ENCODE results near the gene CAMKV. TPM values are rescaled to one million over a fixed set of nuclear protein-coding genes. Genes with fewer than 3 reads are reported as not detected.

The CAMKV gene
- total RNA-seq, 2 experiments from 2014 or later, result 1.8 to 2.1 TPM

DNA sequence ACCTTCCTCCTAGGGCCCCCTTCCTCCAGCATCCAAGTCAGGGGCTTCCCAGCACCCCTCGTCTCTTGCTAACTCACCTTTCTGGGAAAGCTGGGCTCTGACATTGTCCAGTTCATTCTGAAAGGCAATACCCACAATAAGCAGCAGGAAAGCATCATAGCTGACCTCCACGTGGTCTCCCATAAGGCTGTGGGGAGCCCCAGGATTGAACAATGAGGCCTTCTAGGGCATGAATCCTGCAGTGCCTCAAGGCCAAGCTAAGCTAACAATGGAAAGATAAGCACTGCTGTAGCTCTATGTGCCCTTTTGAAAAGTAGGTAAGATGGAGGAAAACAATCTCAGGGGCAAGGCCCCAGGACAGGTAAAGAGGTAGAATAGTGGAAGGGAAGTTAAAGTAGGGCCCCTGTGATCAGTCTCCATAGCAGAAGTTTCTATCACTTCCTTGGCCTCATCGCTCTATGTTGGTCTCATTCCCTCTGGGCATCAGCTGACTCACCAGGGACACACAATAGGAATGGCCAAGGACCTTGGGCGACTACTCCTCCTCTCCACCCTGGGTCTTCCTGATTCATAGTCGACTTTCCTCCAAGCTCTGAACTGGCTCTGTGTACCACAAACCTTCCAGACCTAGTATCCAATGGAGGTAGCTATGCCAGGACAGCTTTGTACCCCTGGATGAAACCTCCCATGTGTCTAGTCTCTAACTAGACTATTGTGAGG lies 25.1 kb downstream of the CAMKV start:
- no peak overlapping the region for H3K4me3 Mint-ChIP-seq
- H3K27me3 Mint-ChIP-seq, result no peaks in the 10 kb centered on the region
- no peak overlapping the region for H3K27ac Mint-ChIP-seq
- ChIA-PET CTCF (interaction anchor here (1.0 to 22.5 kb wide), 5 partner anchors 9 to 305 kb away, joined by 3 to 412 read pairs (median 3); partner anchors contain the start of genes CDHR4, INKA1 and UBA7), POLR2A (interaction anchor here (1.0 to 1.1 kb wide), 2 partner anchors 13 to 26 kb away, joined by 4 read pairs; no protein-coding TSS in a partner anchor)
- intact Hi-C loops (cut with micrococcal nuclease), result no loop called here
- H3K9me3 Mint-ChIP-seq, result no peaks in the 10 kb centered on the region
- ATAC-seq, result no peak
- no peak for DNase-seq
- H3K36me3 Mint-ChIP-seq (ENCODE audit: low read depth), result peaks cover 12% of the 10 kb centered on the region
- no peak for TF ChIP-seq CTCF (IDR thresholded peaks at IDR 0.05)
- H3K4me1 Mint-ChIP-seq (ENCODE audit: low read depth), result no peaks in the 10 kb centered on the region

GRCh38 chr3:49842843-49843517 lies 26.7 kb downstream of the CAMKV start:
- Mint-ChIP-seq H3K27me3 (no peaks in the 10 kb centered on the region), H3K9me3 (no peaks in the 10 kb centered on the region), H3K4me1 (ENCODE audit: low read depth) (peaks cover 1% of the 10 kb centered on the region), H3K4me3 (no peak overlapping the region), H3K36me3 (ENCODE audit: low read depth) (peaks cover 15% of the 10 kb centered on the region), H3K27ac (no peak overlapping the region)
- TF ChIP-seq CTCF (IDR thresholded peaks at IDR 0.05), result no peak
- ChIA-PET CTCF (interaction anchor here (22.5 kb wide), 1 partner anchor 34 kb away, joined by 412 read pairs; the partner anchor contains the start of genes CDHR4, INKA1 and UBA7), POLR2A (interaction anchor here (2.0 kb wide), 1 partner anchor 13 kb away, joined by 4 read pairs; no protein-coding TSS in a partner anchor)
- intact Hi-C loops (cut with micrococcal nuclease), result no loop called here
- no peak for ATAC-seq
- no peak for DNase-seq

GRCh38 chr3:49841806-49842205 lies 27.9 kb downstream of the CAMKV start:
- ChIA-PET POLR2A (interaction anchor here (2.0 kb wide), 1 partner anchor 14 kb away, joined by 4 read pairs; no protein-coding TSS in a partner anchor), CTCF (interaction anchor here (0.7 to 22.5 kb wide), 4 partner anchors 8 to 44 kb away, joined by 3 to 412 read pairs (median 3); partner anchors contain the start of genes CDHR4, INKA1 and UBA7)
- peaks cover 1% of the 10 kb centered on the region for H3K4me1 Mint-ChIP-seq (ENCODE audit: low read depth)
- no peaks in the 10 kb centered on the region for H3K27me3 Mint-ChIP-seq
- no peak for TF ChIP-seq CTCF (IDR thresholded peaks at IDR 0.05)
- DNase-seq, result no peak
- no peak overlapping the region for H3K4me3 Mint-ChIP-seq
- intact Hi-C loops (cut with micrococcal nuclease), result no loop called here
- no peak for ATAC-seq
- H3K36me3 Mint-ChIP-seq (ENCODE audit: low read depth), result peaks cover 15% of the 10 kb centered on the region
- H3K9me3 Mint-ChIP-seq, result no peaks in the 10 kb centered on the region
- no peak overlapping the region for H3K27ac Mint-ChIP-seq

DNA sequence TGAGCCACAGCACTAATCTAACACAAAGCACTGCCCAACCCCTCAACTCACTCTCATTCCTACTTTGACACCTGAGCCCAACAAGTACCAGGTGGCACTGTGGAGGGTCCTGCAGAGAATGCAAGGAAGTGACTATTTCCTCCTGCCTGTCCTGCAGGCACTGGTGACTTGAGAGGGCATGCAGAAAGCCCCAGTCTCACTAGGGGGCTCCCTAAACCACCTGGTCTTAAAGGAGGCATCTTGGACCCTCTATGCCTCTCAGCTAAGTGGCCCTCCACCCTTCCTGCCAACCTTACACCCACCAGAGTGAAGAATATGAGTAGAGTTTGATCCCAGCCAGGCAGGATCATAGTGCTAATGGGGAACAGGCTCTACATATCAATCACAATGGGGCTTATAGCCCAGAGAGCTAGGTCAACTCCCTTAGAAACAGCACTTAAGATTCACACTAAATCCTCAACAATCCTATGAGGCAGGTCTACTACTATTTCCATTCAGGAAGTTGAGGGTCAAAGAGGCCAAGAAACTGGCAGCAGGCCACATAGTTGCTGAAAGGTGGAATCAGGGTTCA lies 28.5 kb downstream of the CAMKV start:
- POLR2A ChIA-PET, result interaction anchor here (1.2 to 3.9 kb wide), 3 partner anchors 14 to 37 kb away, joined by 3 to 37 read pairs (median 4); partner anchors contain the start of gene INKA1
- ATAC-seq (peak; percentile 58), DNase-seq (peak; percentile 50)
- Mint-ChIP-seq H3K4me3 (no peak overlapping the region), H3K4me1 (ENCODE audit: low read depth) (peaks cover 1% of the 10 kb centered on the region), H3K27ac (no peak overlapping the region), H3K27me3 (no peaks in the 10 kb centered on the region), H3K9me3 (no peaks in the 10 kb centered on the region), H3K36me3 (ENCODE audit: low read depth) (peaks cover 13% of the 10 kb centered on the region)
- intact Hi-C loops (cut with micrococcal nuclease), result no loop called here
- peak; percentile 45 for TF ChIP-seq CTCF (IDR thresholded peaks at IDR 0.05)
- CTCF ChIA-PET, result interaction anchor here (0.7 to 22.5 kb wide), 6 partner anchors 9 to 44 kb away, joined by 3 to 412 read pairs (median 3); partner anchors contain the start of genes CDHR4, INKA1, TRAIP and UBA7

Data from activated CD8-positive, alpha-beta T cell treated with anti-CD3 and anti-CD28 coated beads for 36 hours (primary cell).